ENCODE results near the gene NECTIN3.

The NECTIN3 gene

DNA sequence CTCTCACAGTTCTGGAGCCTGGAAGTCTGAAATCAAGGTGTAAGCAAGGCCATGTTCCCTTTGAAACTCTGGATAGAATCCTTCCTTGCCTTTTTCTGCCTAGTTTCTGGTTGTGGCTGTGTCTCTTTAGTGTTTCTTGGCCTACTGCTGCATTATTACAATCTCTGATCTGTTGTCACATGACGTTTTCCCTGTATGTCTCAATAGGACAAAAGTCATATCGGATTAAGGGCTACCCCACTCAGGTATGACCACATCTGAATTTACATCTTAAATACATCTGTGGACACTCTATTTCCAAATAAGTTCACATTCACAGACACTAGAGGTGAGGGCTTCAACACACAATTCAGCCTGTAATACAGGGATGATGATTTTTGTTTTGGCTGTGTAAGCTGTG is 13.3 kb downstream of the NECTIN3 start:
- DNase-seq: no peak

DNA sequence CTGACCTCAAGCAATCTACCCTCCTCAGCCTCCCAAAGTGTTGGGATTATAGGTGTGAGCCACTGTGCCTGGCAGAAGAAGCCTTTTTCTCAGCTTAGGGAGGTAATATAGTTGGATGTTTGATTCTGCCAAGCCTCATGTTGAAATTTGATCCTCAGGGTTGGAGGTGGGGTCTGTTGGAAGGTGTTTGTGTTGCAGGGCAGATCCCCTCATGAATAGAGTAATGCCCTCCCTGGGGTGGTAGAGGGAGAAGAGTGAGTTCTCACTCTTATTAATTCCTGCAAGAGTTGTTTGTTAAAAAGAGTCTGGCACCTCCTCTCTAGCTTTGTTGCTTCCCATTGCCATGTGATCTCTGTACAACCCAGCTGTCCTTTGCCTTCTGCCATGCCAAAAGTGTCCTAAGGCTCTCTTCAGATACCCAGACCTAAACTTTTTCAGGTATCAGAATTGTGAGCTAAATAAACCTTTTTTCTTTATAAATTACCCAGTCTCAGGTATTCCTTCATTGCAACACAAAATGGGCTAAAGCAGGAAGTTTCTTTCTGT is 16.4 kb downstream of the NECTIN3 start:
- no peak for DNase-seq

DNA sequence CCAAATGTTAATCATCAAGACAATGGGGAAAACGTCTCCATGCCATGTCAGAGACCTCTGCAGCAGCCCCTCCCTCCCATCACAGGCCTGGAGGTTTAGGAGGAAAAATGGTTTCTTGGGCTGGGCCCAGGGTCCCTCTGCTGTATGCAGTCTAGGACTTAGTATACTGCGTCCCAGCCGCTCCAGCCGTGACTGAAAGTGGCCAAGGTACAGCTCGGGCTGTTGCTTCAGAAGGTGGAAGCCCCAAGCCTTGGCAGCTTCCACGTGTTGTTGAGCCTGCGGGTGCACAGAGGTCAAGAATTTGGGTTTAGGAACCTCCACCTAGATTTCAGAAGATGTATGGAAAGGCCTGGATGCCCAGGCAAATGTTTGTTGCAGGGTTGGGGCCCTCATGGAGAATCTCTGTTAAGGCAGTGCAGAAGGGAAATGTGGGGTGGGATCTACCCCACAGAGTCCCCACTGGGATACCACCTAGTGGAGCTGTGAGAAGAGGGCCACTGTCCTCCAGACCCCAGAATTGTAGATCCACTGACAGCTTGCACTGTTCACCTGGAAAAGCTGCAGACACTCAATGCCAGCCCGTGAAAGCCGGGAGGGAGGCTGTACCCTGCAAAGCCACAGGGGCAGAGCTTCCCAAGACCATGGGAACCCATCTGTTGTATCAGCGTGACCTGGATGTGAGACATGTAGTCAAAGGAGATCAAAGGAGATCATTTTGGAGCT is 25.0 kb downstream of the NECTIN3 start:
- no peak for DNase-seq

DNA sequence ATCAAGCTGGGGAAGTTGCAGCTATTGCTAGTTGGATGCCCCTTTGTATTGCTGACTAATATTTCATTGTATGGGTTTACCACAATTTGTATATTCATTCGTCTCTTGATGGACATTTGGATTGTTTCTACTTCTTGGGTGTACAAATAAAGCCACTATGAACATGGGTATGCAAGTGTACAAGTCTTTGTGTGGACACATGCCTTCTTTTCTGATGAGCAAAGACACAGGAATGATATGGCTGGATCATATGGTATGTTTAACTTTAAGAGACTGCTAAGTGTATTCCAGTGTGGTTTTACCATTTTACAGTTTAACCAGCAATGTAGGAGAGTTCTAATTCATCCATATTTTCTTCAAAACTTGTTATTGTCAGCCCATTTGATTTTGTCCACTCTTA is 32.2 kb downstream of the NECTIN3 start:
- DNase-seq: no peak

DNA sequence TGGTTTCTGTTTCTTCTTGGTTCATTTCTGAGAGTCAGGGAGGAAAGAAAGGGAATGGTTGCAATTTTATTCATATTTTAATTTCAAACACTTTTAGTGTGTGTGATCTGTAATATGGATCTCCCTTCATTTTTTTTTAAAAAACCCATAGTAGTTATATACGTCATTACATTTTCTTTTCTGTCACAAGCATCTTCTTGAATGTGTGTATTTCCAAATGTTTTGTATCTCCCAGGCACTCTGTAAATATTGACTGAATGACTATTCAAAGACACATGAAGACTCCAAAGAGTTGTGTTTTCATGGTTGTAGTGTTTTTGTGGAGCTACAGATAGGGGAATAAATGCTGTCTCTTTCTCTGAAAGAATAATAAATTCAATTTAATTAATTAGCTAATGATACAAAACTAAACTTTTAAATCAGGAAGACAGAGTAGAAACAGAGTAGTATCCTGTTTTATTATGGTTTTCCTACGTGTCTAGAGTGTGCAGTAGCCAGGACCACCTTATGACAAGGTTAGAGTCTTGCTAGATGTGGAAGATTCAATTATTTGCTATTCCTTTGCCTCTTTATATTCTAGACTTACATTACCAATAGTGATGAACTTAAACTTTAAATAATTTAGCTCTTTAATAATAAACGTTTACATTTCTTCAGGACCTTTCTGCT is 35.5 kb downstream of the NECTIN3 start:
- no peak for DNase-seq

DNA sequence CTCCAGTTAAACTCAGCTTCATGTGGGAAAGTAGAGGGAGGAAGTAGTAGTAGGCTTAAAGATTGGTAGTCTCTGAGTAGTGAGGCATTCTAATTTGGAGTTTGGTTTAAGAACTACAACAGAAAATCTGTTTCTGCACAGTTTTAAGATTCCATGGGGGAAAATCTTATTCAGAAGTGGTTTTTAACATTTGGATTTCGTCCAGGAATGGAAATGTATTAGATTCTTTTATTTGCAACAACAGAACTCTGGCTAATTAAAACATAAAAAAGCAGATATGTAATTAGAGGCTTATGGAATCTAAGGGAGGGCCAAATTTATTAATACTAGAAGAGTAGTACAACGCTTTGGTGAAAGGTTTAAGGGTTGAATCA is 36.0 kb downstream of the NECTIN3 start:
- no peak for DNase-seq

DNA sequence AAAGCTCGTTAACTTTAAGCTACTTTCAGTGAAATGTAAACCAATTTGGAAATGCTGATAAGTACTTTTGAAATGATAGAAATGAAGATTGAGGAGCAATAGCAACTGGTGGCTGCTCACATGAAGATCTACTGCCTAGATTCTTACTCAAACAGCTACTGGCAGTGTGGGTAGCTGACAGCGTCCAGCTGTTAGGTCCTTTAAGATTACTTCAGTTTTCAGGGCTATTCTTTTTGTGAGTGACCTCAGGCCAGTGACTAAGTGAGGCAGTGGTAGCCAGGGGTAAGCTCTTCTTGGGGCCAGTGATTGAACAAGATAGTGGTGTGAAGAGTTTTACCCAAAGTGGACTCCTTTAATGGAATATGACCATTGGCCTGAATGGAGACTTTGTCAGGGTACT is 41.3 kb downstream of the NECTIN3 start:
- DNase-seq: no peak

DNA sequence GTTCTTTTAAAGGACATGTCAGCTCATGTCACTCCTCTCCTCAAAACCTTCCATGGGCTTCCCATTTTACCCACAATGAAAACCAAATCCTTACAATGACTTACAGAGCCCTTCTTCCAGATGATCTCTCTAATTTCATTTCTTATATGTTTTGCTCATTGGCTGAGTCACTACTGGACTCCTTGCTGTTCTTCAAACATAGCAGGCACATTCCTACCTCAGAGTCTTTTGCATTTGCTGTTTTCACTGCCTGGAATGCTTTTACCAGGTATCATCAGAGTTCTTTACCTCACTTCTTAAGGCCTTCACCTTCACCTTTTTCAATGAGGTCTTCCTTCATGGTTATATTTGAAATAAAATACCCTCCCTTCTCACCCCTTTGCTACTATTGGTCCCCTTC is 57.3 kb downstream of the NECTIN3 start:
- DNase-seq: no peak

DNA sequence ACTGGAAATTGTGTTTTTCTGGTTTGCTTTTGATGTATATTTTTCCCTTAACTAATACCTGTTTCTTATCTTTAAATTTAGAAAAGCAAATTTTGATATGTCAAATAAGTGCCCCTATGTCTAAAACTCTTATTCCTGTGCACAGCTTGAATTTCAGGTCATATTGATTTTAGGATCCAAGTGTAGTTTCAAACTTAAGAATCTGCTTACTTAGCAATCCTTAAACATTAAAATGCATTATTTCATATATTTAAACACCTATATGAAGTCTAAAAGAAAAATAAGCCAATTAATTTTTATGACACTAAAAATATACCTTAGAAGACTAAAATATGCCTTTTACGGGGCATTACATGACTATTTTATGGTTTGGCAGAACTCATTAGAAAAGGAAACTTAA is 59.2 kb downstream of the NECTIN3 start:
- no peak for DNase-seq

DNA sequence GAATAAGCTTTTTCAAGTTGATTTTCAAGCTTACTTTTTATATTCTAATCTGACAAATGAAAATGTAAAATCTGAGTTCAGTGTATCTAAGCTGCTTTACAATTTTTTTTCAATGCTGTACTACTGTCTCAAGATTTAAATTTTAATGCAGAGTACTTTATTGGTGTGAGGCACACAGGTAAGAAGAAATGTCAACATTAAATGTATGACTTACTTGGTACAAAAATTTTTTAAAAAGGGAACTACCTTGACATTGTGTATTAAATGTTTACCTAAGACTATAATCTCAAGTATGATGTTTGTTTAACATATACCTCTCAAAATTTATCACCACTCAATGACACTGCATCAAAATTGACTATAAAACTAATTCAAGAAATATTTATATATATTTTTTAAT is 62.7 kb downstream of the NECTIN3 start:
- DNase-seq: no peak

DNA sequence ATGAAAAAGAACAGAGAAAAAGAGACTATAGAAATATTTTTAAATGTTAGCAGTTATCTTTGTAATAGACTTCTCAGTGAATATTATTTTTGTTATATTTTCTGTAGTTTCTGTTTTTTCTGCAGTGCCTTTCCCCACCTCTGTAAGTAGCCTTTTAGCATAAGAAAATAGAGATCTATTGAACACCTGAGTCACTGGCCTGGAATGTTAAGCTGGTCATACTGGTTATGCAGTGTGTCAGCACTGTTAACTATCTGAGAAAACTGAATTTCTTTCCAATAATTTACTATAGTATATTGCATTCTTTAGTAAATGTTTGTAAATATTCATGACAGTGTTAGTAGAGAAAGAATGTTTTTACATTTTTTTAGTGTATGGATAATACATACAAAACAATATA is 79.8 kb downstream of the NECTIN3 start:
- no peak for DNase-seq

DNA sequence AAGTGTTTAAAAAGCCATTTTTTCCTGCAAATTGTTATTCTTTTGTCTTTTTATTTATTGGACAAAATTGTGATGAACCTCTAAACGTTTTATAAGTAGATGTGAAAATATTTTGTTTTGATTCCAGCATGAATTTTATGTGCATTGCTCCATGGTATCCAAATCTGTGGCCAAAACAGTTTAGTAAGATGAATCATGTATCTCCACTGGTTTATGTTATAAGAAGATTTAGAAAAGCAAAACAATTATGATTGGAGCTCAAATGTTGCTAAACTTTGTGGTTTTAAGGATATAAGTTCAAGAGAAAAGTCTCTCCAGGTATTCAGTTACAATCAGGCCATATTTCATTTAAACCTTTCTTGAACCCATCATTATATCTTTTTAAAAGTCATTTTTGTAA is 80.9 kb downstream of the NECTIN3 start:
- no peak for DNase-seq

DNA sequence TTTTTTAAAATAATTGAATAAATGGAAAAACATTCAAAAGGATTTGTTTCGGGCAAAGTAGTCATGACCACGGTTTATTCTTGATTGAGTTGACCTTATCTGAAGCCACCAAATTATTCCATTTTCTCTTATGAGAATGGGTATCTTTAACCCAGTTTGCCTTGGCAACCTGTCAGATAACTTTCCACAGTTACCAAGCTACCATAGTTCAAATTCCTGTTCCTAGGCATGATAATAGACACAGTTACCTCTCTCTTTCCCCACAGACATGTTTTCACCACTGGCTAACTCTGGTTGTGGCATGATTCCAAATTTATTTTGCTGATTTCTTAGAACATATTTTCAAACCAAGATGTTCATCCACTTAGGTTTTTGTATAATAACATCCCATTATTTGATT is 84.9 kb downstream of the NECTIN3 start:
- no peak for DNase-seq

DNA sequence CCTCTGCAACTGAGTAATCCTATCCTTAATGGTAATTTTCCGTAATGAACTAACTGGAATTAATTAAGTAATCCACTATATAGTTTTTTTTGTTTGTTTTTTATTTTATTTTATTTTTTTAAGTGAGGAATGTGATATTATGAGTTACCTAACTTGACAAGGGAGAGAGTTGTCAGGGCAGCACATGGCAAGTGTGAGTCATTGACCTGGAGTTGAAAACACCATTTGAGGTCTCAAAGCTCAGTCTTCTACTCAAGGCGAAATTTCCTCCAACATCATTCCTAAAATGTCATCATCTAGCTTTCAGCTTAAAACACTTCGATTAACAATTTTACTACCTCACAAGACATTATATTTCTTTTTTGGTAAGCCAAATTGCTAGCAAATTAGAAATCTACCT is 87.8 kb downstream of the NECTIN3 start:
- DNase-seq: no peak

DNA sequence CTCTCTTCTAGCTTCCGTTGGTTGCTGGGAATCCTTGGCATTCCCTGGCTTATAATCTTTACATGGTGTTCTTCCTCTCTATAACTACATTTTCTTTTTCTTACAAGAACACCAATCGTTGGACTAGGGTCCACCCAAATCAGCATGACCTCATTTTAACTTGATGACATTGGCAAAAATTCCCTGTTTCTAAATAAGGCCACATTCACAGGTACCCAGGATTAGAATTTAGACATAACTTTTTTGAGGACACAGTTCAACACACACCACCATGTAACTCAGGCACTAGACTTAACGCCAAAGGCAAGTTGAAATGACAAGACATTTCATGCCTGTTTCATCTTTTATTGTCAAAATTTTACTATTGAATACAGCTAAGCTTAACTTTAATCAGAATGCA is 93.0 kb downstream of the NECTIN3 start:
- DNase-seq: no peak

DNA sequence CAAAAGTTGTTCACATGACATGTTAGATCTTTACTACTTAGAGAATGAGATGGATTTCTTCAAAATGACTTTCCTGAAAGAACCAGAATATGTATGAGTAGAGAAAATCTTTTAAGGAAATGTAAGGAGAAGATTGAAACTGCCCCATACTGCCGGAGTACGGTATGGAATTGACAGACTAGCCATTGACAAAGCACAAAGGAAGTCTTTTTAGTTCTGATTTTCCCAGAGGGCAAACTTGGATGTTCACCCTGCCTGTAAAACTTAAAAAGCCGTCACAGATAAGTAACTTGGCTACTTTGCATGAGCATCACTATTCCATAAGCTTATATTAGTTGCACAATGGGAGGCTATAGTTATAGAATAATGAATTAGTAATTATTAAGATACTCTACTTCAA is 93.8 kb downstream of the NECTIN3 start:
- DNase-seq: no peak

DNA sequence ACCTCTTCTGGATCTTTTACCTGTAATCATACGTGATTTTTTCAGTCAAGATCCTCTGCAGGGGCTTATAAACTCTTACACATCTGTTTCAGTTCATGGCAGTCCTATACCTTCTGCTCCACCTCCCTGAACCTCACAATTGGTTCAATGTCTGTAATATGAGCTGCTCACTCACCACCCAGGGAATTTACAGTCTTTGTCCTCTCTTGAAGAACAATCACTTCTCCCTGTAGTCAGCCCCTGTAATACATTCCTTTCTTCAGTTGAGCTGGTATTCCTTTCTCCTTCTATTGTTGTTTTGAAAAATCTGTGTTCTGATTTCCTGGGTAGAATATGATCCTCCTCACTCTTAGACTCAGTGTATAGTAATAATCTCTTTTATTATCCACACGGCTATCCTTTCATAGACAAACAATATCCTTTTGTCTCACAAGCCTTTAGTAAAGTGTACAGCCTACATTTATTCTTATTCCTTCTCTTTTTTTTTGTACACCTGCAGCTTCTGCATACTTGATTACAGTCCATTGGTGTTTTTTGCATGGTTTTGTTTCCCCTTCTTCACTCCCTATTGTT is 101.8 kb downstream of the NECTIN3 start:
- DNase-seq: no peak

DNA sequence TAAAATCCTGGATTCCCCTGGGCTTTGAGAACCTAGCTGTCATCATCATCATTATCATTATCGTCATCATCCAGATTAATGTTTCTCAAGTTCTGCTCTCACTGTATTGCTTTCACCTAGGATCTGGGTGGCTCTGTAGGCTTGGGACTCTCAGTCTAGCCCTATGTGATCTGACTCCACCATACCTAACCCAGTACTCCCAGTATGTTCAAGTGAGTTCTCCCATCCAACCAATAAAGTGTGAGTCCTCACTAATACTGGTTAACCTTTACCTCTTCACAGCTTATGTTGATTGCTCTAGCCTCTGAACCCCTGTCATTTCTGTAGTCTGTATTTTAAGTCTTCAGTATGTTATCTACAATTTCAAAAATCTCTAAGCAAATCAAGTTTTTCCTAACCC is 102.3 kb downstream of the NECTIN3 start:
- DNase-seq: no peak

DNA sequence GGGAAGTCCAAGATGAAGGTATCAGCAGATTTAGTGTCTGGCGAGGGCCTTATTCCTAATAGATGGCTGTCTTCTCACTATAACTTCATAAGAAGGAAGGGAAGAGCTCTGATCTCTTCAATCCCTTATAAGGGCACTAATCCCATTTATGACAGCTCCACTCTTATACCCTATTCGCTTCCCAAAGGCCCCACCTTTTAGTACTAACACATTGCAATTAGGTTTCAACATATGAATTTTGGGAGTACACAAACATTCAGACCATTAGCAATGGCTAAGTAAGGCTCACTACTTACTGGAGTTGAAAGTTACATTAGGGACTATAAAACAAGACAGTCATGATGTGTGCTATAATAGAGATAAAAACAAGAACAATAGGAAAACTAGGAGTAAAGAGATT is 118.9 kb downstream of the NECTIN3 start:
- DNase-seq: no peak

DNA sequence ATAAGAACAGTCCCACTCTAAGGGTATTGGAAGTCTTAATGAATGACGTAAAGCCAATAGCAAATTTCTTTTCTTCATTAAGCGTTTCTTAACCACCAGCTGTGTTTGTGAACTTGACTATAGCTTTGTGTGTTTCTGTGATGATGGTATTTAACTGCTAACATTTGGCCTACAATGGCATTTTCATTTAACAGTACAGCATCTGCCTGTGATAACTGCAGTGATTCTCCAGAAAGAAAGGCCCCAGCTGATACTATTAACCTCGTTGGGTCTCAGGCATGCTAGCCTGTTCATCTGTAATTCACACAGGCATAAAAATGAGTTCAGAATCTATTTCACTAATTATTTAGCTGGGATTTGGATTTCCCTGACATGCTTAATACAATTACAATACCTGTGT is 121.9 kb downstream of the NECTIN3 start:
- DNase-seq: no peak

DNA sequence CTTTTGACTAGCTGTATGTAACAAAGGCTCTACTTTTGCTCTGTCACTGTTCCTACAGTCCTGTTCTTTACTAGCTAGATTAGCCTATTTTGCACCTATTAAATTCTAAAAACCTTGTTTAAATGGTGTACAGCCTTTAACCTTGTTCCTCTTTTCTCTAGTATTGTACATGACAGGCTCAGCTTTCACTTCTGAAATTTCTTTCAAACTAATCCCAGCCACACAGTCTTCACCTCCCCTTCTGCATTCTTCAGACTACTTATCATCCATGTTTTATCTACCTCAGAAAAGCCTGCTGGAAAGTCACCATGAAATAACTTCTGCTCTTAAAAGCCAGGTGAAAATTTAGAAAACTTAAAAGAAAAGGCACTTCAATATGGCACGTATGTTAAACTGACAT is 122.4 kb downstream of the NECTIN3 start:
- no peak for DNase-seq

DNA sequence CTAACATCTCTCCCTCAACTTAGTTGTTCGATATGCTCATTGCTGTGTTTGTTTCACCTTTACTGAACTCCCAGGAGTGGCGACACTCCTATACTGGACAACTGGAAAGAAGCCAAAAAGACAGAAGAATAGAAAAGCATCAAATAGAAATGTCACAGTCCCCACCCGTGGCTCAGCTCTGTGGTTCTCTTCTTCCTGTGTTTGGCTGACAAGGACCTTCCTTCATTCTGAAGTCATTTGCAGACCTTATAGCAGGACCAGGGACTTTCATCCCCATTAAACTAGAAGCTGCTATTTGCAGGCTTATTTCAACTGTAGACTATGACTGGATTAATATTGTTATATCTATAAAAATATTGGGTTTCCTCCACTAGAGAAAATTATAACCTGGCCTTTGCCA is 125.9 kb downstream of the NECTIN3 start:
- DNase-seq: no peak

DNA sequence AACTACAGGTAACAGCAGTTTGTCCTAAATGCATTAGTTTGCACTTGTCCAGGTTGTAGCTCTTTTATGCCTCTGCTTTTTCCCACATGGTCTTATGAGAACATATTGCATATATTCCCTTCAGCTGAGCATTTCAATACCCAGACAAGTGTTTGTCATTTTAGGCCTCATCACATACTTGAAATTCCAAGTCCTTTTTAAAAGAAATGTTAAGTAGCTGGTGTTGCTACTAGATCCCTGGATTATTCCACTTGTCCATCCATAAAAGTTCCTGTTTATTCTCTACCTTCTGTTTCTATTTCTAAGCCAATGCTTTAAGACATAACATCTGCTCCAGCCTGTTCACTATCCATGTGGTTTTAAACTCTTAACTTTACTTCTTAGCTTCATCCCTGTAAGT is 128.4 kb downstream of the NECTIN3 start:
- DNase-seq: no peak

DNA sequence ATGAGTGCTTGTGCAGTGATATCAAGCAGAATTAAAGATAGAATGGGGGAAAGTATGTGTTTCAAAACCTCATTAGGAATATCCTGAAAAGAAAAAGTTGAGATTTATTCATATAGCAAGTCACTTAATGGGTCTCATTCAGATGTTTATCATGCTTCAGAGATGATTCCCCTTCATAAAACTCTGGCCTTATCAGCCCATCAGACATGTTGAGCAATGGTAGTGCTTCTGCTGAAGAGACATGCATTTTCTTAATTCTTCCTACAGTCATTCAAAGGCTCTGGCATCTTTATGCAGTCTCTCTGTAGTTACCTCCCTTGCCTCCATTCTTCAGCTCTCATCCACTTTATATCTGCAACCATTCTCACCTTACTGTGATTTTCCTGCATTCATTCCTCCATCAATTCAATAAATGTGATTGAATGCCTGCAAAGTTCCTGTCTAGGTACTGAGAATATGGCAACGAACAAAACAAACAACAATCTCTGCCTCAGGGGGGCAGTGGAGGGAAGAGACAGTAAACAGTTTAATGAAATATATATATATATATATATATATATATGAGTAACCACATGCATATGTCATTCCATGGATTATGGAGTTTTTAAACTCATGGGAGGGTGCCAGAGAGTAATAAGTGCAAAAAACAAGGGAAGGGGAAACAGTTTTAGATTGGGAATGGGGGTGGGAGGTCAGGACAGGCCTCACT is 138.5 kb downstream of the NECTIN3 start:
- no peak for DNase-seq

Measured in inflammatory macrophage treated with lipopolysaccharide for 1 hour (primary cell).